GM12892 (cell line): ENCODE measurements around the gene GCLM.

Source experiments
- DNase-seq: peaks from one replicate; pipeline ENCODE4 v3.0.0; 2011; ENCODE audit not compliant: insufficient read length
- FAIRE-seq: peaks from 2 replicates; lab custom pipeline; 2011; peaks lifted over from hg19 to GRCh38; lab: Jason Lieb, UNC
- POLR2A ChIP-seq: IDR thresholded peaks from 2 replicates; pipeline ENCODE4 v1.6.1; 2011; ENCODE audit warnings: low read depth, low read length, control low read depth
- POLR2AphosphoS5 ChIP-seq: IDR thresholded peaks from 2 replicates; pipeline ENCODE4 v1.6.1; 2011; ENCODE audit warnings: low read depth, low read length, control low read depth
- TAF1 ChIP-seq: IDR thresholded peaks from 2 replicates; pipeline ENCODE4 v1.6.1; 2011; ENCODE audit warnings: low read depth, mild to moderate bottlenecking, control low read depth, low read length, borderline replicate concordance

Gene GCLM

GRCh38 chr1:93839307-93839706, 69.9 kb downstream of the GCLM start:
- no peak for DNase-seq
- TF ChIP-seq TAF1 (no peak), POLR2A (no peak), POLR2AphosphoS5 (no peak)
- no peak for FAIRE-seq

GRCh38 chr1:93837961-93838360, 71.3 kb downstream of the GCLM start:
- TF ChIP-seq POLR2AphosphoS5 (no peak), TAF1 (no peak), POLR2A (no peak)
- FAIRE-seq = no peak
- no peak for DNase-seq
